ENCODE data around the gene KCNH1. TPM values are rescaled to one million over a fixed set of nuclear protein-coding genes. Genes with fewer than 3 reads are reported as not detected.

KCNH1 gene
- total and polyA plus RNA-seq, 2 experiments from 2014 or later: 0.28 TPM; not detected in 1

- Histone ChIP-seq H3K27ac (ENCODE audit: low read depth) (no peak overlapping the region), H3F3A (replicated peaks; ENCODE audit: low read depth) (no peaks in the 10 kb centered on the region), H2AFZ (no peak overlapping the region), H3K36me3 (ENCODE audit: insufficient read depth) (no peaks in the 10 kb centered on the region), H3K4me1 (ENCODE audit: insufficient read depth) (no peaks in the 10 kb centered on the region), H3K4me2 (no peak overlapping the region), H3K79me2 (replicated peaks; ENCODE audit: insufficient read depth) (no peaks in the 10 kb centered on the region), H3K9me2 (ENCODE audit: insufficient read depth) (no peaks in the 10 kb centered on the region), H4K20me1 (replicated peaks; ENCODE audit: insufficient read depth) (no peaks in the 10 kb centered on the region), H3K4me3 (no peak overlapping the region), H3K27me3 (ENCODE audit: insufficient read depth) (no peaks in the 10 kb centered on the region)
- no peak for ATAC-seq
- H3K9me3 Mint-ChIP-seq: peaks cover 4% of the 10 kb centered on the region
- peaks cover 8% of the 10 kb centered on the region; the same call in 2 of the 3 replicates for H3K4me1 Mint-ChIP-seq
- no peak for DNase-seq (ENCODE audit: low spot score)
- TF ChIP-seq NANOG (IDR thresholded peaks at IDR 0.05; ENCODE audit: borderline replicate concordance) (no peak), JUNB (IDR thresholded peaks at IDR 0.05; ENCODE audit: unreplicated experiment) (no peak), POLR2AphosphoS5 (IDR thresholded peaks at IDR 0.05; ENCODE audit: low read depth) (no peak), ZNF114 (CRISPR knock-in tag; IDR thresholded peaks at IDR 0.05) (no peak), ZNF331 (CRISPR knock-in tag; IDR thresholded peaks at IDR 0.05; ENCODE audit: low read depth) (no peak), CREB1 (CRISPR knock-in tag; IDR thresholded peaks at IDR 0.05; ENCODE audit: low read depth) (no peak), EZH2 (IDR thresholded peaks at IDR 0.05; ENCODE audit: low read depth, unreplicated experiment) (no peak)
- peaks cover 3% of the 10 kb centered on the region for H3K27me3 Mint-ChIP-seq (ENCODE audit: insufficient read depth, low read depth, poor library complexity)
- no peak overlapping the region for H3K27ac Mint-ChIP-seq
- no peaks in the 10 kb centered on the region for H3K36me3 Mint-ChIP-seq (ENCODE audit: low read depth)
- H3K4me3 Mint-ChIP-seq: no peak overlapping the region
These were observed 479.6 kb downstream of the KCNH1 start for GRCh38 chr1:210654176-210654981.

GRCh38 chr1:210653771-210654170 lies 480.2 kb downstream of the KCNH1 start:
- H3F3A ChIP-seq (replicated peaks; ENCODE audit: low read depth): no peaks in the 10 kb centered on the region
- Mint-ChIP-seq H3K9me3 (peaks cover 4% of the 10 kb centered on the region), H3K4me3 (no peak overlapping the region), H3K27ac (no peak overlapping the region), H3K36me3 (ENCODE audit: low read depth) (no peaks in the 10 kb centered on the region), H3K4me1 (peaks cover 8% of the 10 kb centered on the region; the same call in 2 of the 3 replicates), H3K27me3 (ENCODE audit: insufficient read depth, low read depth, poor library complexity) (peaks cover 3% of the 10 kb centered on the region)
- no peak overlapping the region for H3K4me3 ChIP-seq
- no peak overlapping the region for H3K27ac ChIP-seq (ENCODE audit: low read depth)
- DNase-seq (ENCODE audit: low spot score): no peak
- no peaks in the 10 kb centered on the region for H3K79me2 ChIP-seq (replicated peaks; ENCODE audit: insufficient read depth)
- TF ChIP-seq ETS1 (IDR thresholded peaks at IDR 0.05): no peak
- TF ChIP-seq CTCF (conservative IDR thresholded peaks at IDR 0.05; ENCODE audit: low read depth in 2 of 2): no peak
- no peak for TF ChIP-seq NANOG (IDR thresholded peaks at IDR 0.05; ENCODE audit: borderline replicate concordance)
- TF ChIP-seq EZH2phosphoT487 (IDR thresholded peaks at IDR 0.05; ENCODE audit: unreplicated experiment): no peak
- TF ChIP-seq JUNB (IDR thresholded peaks at IDR 0.05; ENCODE audit: unreplicated experiment): no peak
- no peaks in the 10 kb centered on the region for H3K36me3 ChIP-seq (ENCODE audit: insufficient read depth)
- no peaks in the 10 kb centered on the region for H3K9me2 ChIP-seq (ENCODE audit: insufficient read depth)
- H2AFZ ChIP-seq: no peak overlapping the region
- no peak overlapping the region for H3K4me2 ChIP-seq
- ATAC-seq: no peak
- no peaks in the 10 kb centered on the region for H4K20me1 ChIP-seq (replicated peaks; ENCODE audit: insufficient read depth)
- H3K4me1 ChIP-seq (ENCODE audit: insufficient read depth): no peaks in the 10 kb centered on the region
- H3K27me3 ChIP-seq (ENCODE audit: insufficient read depth): no peaks in the 10 kb centered on the region

All from GM23338 (cell line).